Mucosa of rectum (tissue), 2 donors: ENCODE measurements around the gene EFCAB6.

Experiments used
- H3K27ac ChIP-seq, 2 donors: one replicate each; pipeline ENCODE4 v1.7.0; 2013; ENCODE audit warnings: inconsistent platforms in 2 of 2, low read depth in 2 of 2, low read length in 2 of 2
- H3K27me3 ChIP-seq, 2 donors: one replicate each; pipeline ENCODE4 v1.7.0; 2013; ENCODE audit warnings: low read length in 2 of 2; ENCODE audit not compliant: control insufficient read depth in 2 of 2, insufficient read depth in 2 of 2
- H3K36me3 ChIP-seq, 2 donors: one replicate each; pipeline ENCODE4 v1.7.0; 2013; ENCODE audit warnings: low read length in 2 of 2; ENCODE audit not compliant: control insufficient read depth in 2 of 2, insufficient read depth in 2 of 2
- H3K4me1 ChIP-seq, 2 donors: one replicate each; pipeline ENCODE4 v1.7.0; 2013; ENCODE audit warnings: low read length in 2 of 2, mild to moderate bottlenecking in 1 of 2; ENCODE audit not compliant: control insufficient read depth in 2 of 2, insufficient read depth in 2 of 2
- H3K4me3 ChIP-seq, 2 donors: one replicate each; pipeline ENCODE4 v1.7.0; 2013; ENCODE audit warnings: low read length in 2 of 2
- H3K9ac ChIP-seq, 2 donors: one replicate each; pipeline ENCODE4 v1.7.0; 2013; ENCODE audit warnings: low read length in 2 of 2, low read depth in 1 of 2, mild to moderate bottlenecking in 1 of 2
- H3K9me3 ChIP-seq, 2 donors: one replicate each; pipeline ENCODE4 v1.7.0; 2013; ENCODE audit warnings: low read length in 2 of 2; ENCODE audit not compliant: control insufficient read depth in 2 of 2
- donor health status: healthy.
- donor health status: Normal muscosa, but diverticular disease.

The EFCAB6 gene

DNA sequence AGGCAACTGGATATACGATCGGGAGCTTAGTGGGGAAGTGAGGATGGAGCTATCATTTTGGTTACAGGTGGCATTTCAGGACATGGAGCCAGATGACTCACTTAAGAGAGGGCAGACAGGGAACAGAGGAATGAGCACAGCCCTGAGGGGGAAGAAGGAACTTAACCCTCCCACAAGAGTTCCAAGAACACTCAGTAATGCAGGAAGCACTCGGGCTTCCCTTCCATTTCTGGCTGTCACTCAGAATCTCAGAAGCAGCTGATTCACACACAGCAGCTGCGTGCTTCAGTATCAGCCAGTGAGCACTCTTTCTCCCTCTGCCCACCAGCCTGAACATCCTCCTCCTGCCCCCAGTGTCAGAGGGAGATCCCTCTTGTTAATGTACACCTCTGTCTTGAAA lies 34.8 kb downstream of the EFCAB6 start:
- Histone ChIP-seq H3K4me3 (no peak overlapping the region), H3K27me3 (no peaks in the 10 kb centered on the region), H3K9me3 (no peaks in the 10 kb centered on the region), H3K36me3 (no peaks in the 10 kb centered on the region), H3K27ac (no peak overlapping the region), H3K4me1 (no peaks in the 10 kb centered on the region), H3K9ac (no peak overlapping the region)

DNA sequence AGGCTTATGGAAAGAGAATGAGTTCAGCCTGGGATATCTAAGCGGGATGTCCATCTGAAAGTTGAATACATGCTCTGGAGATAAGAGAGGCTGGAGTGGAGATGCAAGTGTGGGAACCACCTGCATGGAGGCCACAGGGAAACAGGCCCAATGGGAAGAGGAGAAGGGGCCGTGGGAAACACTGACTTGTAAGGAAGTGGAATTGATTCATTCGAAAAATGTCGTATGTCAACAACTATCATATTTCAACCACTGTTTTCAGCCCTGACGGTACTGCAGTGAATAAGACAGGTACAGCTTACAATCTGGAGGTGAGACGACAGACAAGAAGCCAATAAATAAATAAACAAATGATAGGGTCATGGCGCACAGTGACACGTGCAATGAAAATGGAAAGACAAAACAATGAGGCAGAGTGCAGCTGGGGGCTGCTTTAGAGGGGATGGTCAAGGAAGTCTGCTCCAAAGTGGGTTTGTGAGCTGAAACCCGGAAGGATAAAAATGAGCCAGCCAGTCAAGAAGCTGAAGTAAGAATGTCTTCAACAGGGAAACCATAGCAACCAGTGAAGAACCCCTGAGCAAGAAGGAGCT lies 35.9 kb downstream of the EFCAB6 start:
- H3K27me3 ChIP-seq, result no peaks in the 10 kb centered on the region
- H3K27ac ChIP-seq, result no peak overlapping the region
- no peak overlapping the region for H3K9ac ChIP-seq
- H3K4me1 ChIP-seq, result no peaks in the 10 kb centered on the region
- H3K36me3 ChIP-seq, result no peaks in the 10 kb centered on the region
- no peak overlapping the region for H3K4me3 ChIP-seq
- H3K9me3 ChIP-seq, result no peaks in the 10 kb centered on the region

DNA sequence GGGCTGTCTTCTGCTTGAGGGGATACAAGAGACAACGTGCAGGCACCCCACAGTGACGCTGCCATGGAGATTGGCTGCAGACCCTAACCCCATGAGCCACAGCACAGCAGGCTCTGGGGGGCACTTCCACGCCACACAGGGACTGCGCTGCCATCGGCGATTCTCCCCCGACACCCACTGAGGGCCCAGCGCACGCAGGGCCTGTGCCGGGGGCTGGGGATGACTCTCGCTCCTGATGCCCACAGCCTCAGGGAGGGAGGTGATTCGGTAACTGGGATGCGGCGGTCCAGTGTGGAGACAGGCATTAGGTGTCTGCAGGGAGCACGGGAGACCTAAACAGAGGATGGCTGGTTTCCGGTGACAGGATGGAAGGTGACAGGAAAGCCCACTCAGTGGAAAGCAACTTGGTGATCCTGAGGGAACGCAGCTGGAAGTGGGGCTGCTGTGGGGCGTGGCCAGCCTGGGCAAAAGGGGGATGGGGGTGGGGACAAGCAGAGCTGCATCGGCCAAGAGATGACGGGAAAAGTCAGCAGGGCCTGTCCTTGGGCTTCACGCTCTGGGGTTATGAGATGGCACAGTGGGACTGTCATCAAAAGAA lies 37.7 kb downstream of the EFCAB6 start:
- Histone ChIP-seq H3K36me3 (no peaks in the 10 kb centered on the region), H3K9ac (no peak overlapping the region), H3K4me1 (no peaks in the 10 kb centered on the region), H3K27ac (no peak overlapping the region), H3K4me3 (no peak overlapping the region), H3K27me3 (no peaks in the 10 kb centered on the region), H3K9me3 (no peaks in the 10 kb centered on the region)

DNA sequence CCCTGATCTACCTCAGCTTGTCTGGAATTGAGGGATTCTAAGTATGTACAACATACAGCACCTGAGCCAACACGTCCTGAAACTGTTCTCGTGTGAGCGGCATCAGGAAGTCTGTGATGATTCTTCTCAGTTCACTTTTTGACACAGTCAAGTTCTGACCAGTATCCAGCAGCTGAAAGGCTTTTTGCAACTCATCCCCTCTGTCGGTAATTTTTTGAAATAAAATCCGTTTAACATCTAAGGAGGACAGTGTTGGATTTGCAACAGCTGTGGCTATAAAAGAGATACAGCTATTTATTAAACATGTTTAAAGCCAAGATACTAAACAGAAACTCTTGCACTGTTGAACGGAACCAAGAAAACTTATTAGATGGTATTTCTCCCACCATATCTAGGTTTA lies 39.3 kb downstream of the EFCAB6 start:
- H3K27me3 ChIP-seq, result no peaks in the 10 kb centered on the region
- no peaks in the 10 kb centered on the region for H3K36me3 ChIP-seq
- H3K9me3 ChIP-seq, result no peaks in the 10 kb centered on the region
- no peak overlapping the region for H3K4me3 ChIP-seq
- no peak overlapping the region for H3K9ac ChIP-seq
- H3K27ac ChIP-seq, result no peak overlapping the region
- H3K4me1 ChIP-seq, result no peaks in the 10 kb centered on the region

GRCh38 chr22:43755452-43755851 lies 56.7 kb downstream of the EFCAB6 start:
- no peaks in the 10 kb centered on the region for H3K9me3 ChIP-seq
- no peaks in the 10 kb centered on the region for H3K4me1 ChIP-seq
- H3K4me3 ChIP-seq, result no peak overlapping the region
- no peaks in the 10 kb centered on the region for H3K36me3 ChIP-seq
- H3K9ac ChIP-seq, result no peak overlapping the region
- H3K27ac ChIP-seq, result no peak overlapping the region
- H3K27me3 ChIP-seq, result no peaks in the 10 kb centered on the region

- H3K27ac ChIP-seq, result no peak overlapping the region
- H3K27me3 ChIP-seq, result no peaks in the 10 kb centered on the region
- H3K4me3 ChIP-seq, result no peak overlapping the region
- no peaks in the 10 kb centered on the region for H3K36me3 ChIP-seq
- no peak overlapping the region for H3K9ac ChIP-seq
- no peaks in the 10 kb centered on the region for H3K9me3 ChIP-seq
- H3K4me1 ChIP-seq, result no peaks in the 10 kb centered on the region
Observed at GRCh38 chr22:43755011-43755410, 57.1 kb downstream of the EFCAB6 start.

GRCh38 chr22:43754176-43754575 lies 57.9 kb downstream of the EFCAB6 start:
- H3K4me1 ChIP-seq, result no peaks in the 10 kb centered on the region
- no peaks in the 10 kb centered on the region for H3K27me3 ChIP-seq
- no peaks in the 10 kb centered on the region for H3K36me3 ChIP-seq
- no peak overlapping the region for H3K9ac ChIP-seq
- H3K4me3 ChIP-seq, result no peak overlapping the region
- H3K27ac ChIP-seq, result no peak overlapping the region
- no peaks in the 10 kb centered on the region for H3K9me3 ChIP-seq

DNA sequence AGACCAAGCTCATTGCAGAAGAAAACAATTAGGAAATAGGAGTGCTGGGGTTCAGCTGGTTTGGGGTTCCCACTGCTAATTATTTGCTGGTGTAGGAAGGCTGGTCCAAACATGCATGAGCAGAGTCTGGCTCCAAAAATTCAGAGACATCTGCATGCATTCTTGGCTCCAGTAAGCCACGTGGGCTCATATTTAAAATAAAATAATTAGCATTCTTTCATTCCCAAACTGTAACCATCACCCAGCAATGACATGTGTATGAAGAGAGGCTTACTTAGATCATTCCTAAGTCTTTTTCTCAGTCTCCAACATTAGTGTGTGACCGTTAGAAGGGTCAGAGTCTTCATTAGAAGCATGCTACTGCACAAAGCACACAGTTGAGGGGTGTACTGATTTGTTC lies 58.4 kb downstream of the EFCAB6 start:
- no peaks in the 10 kb centered on the region for H3K27me3 ChIP-seq
- no peaks in the 10 kb centered on the region for H3K36me3 ChIP-seq
- H3K9ac ChIP-seq, result no peak overlapping the region
- H3K27ac ChIP-seq, result no peak overlapping the region
- H3K9me3 ChIP-seq, result no peaks in the 10 kb centered on the region
- no peaks in the 10 kb centered on the region for H3K4me1 ChIP-seq
- no peak overlapping the region for H3K4me3 ChIP-seq

GRCh38 chr22:43750751-43751150 lies 61.4 kb downstream of the EFCAB6 start:
- no peak overlapping the region for H3K27ac ChIP-seq
- no peak overlapping the region for H3K4me3 ChIP-seq
- H3K36me3 ChIP-seq, result no peaks in the 10 kb centered on the region
- H3K9me3 ChIP-seq, result no peaks in the 10 kb centered on the region
- H3K27me3 ChIP-seq, result no peaks in the 10 kb centered on the region
- H3K4me1 ChIP-seq, result no peaks in the 10 kb centered on the region
- no peak overlapping the region for H3K9ac ChIP-seq

- no peak overlapping the region for H3K27ac ChIP-seq
- H3K9me3 ChIP-seq, result no peaks in the 10 kb centered on the region
- H3K36me3 ChIP-seq, result no peaks in the 10 kb centered on the region
- H3K4me1 ChIP-seq, result no peaks in the 10 kb centered on the region
- no peaks in the 10 kb centered on the region for H3K27me3 ChIP-seq
- H3K4me3 ChIP-seq, result no peak overlapping the region
- no peak overlapping the region for H3K9ac ChIP-seq
Observed at GRCh38 chr22:43749473-43749872, 62.6 kb downstream of the EFCAB6 start.
